SK-N-SH (cell line): ENCODE measurements around the gene TBKBP1.

ENCODE experiments used
- FOSL2 ChIP-seq: IDR thresholded peaks from 2 replicates; pipeline ENCODE4 v1.4.0; 2012; ENCODE audit warnings: low read depth, mild to moderate bottlenecking, moderate library complexity, borderline replicate concordance
- GATA2 ChIP-seq: sonication (generic); formaldehyde crosslinking; IDR thresholded peaks from 2 replicates; pipeline ENCODE4 v1.5.0; 2020; ENCODE audit warnings: mild to moderate bottlenecking, missing genetic modification reagents
- JUND ChIP-seq: IDR thresholded peaks from 2 replicates; pipeline ENCODE4 v1.4.0; 2012
- POLR2AphosphoS5 ChIP-seq: IDR thresholded peaks from 2 replicates; pipeline ENCODE4 v1.6.1; 2012; ENCODE audit warnings: low read depth, low read length
- SMC3 ChIP-seq: IDR thresholded peaks from 2 replicates; pipeline ENCODE4 v1.6.1; 2012; ENCODE audit warnings: low read depth, low read length, improper control_type of control experiment
- YY1 ChIP-seq: IDR thresholded peaks from 2 replicates; pipeline ENCODE4 v1.4.0; 2012; ENCODE audit warnings: low read depth, mild to moderate bottlenecking
- TF ChIP-seq, protein P1 (sequence below): IDR thresholded peaks from 2 replicates; pipeline ENCODE4; 2012
- TF ChIP-seq, protein P2 (sequence below): fragments of 200-600 bp; sonication (generic); IDR thresholded peaks from 2 replicates; pipeline ENCODE4 v1.6.1; 2017; ENCODE audit warnings: antibody characterized with exemption, mild to moderate bottlenecking, moderate library complexity
- TF ChIP-seq, protein P3 (sequence below): IDR thresholded peaks from 2 replicates; pipeline ENCODE4 v1.6.1; 2012; ENCODE audit warnings: mild to moderate bottlenecking, low read depth, low read length, moderate library complexity
- TF ChIP-seq, protein P4 (sequence below): IDR thresholded peaks from 2 replicates; pipeline ENCODE4 v1.4.0; 2012; ENCODE audit warnings: low read depth
- TF ChIP-seq, protein P5 (sequence below): fragments of 150-350 bp; IDR thresholded peaks from 2 replicates; pipeline ENCODE4 v1.6.1; 2017; ENCODE audit warnings: antibody characterized with exemption, low read length, low read depth, borderline replicate concordance

DNA sequence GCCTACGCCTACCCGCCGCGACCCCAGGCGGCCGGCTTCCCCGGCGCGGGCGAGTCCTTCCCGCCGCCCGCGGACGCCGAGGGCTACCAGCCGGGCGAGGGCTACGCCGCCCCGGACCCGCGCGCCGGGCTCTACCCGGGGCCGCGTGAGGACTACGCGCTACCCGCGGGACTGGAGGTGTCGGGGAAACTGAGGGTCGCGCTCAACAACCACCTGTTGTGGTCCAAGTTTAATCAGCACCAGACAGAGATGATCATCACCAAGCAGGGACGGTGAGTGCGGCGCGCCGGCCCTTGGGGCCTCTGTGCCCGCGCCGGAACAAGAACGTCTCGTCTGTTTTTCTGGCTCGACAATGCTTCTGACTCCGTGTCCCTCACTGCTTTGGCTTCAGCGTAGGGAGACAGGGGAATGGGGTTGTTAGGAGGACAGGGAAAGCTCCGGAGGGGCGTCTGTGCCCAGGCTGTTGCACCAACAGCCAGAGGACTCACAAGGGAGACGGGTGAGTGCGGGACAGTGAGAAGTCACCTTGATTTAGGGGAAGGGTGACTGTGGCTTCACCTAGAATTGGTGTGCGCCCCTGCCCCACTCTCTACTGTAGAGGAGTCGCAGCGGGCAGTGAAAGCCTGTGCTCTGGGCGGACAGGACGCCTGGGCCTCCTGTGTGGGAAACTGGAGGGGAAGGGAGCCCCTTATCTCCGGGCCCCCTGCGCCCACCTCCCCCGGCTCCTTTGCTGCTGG lies 39.9 kb downstream of the TBKBP1 start:
- TF ChIP-seq, protein P1, sequence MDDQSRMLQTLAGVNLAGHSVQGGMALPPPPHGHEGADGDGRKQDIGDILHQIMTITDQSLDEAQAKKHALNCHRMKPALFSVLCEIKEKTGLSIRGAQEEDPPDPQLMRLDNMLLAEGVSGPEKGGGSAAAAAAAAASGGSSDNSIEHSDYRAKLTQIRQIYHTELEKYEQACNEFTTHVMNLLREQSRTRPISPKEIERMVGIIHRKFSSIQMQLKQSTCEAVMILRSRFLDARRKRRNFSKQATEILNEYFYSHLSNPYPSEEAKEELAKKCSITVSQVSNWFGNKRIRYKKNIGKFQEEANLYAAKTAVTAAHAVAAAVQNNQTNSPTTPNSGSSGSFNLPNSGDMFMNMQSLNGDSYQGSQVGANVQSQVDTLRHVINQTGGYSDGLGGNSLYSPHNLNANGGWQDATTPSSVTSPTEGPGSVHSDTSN, result no peak
- TF ChIP-seq, protein P2, sequence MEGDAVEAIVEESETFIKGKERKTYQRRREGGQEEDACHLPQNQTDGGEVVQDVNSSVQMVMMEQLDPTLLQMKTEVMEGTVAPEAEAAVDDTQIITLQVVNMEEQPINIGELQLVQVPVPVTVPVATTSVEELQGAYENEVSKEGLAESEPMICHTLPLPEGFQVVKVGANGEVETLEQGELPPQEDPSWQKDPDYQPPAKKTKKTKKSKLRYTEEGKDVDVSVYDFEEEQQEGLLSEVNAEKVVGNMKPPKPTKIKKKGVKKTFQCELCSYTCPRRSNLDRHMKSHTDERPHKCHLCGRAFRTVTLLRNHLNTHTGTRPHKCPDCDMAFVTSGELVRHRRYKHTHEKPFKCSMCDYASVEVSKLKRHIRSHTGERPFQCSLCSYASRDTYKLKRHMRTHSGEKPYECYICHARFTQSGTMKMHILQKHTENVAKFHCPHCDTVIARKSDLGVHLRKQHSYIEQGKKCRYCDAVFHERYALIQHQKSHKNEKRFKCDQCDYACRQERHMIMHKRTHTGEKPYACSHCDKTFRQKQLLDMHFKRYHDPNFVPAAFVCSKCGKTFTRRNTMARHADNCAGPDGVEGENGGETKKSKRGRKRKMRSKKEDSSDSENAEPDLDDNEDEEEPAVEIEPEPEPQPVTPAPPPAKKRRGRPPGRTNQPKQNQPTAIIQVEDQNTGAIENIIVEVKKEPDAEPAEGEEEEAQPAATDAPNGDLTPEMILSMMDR, result no peak
- TF ChIP-seq POLR2AphosphoS5, result no peak
- TF ChIP-seq, protein P3, sequence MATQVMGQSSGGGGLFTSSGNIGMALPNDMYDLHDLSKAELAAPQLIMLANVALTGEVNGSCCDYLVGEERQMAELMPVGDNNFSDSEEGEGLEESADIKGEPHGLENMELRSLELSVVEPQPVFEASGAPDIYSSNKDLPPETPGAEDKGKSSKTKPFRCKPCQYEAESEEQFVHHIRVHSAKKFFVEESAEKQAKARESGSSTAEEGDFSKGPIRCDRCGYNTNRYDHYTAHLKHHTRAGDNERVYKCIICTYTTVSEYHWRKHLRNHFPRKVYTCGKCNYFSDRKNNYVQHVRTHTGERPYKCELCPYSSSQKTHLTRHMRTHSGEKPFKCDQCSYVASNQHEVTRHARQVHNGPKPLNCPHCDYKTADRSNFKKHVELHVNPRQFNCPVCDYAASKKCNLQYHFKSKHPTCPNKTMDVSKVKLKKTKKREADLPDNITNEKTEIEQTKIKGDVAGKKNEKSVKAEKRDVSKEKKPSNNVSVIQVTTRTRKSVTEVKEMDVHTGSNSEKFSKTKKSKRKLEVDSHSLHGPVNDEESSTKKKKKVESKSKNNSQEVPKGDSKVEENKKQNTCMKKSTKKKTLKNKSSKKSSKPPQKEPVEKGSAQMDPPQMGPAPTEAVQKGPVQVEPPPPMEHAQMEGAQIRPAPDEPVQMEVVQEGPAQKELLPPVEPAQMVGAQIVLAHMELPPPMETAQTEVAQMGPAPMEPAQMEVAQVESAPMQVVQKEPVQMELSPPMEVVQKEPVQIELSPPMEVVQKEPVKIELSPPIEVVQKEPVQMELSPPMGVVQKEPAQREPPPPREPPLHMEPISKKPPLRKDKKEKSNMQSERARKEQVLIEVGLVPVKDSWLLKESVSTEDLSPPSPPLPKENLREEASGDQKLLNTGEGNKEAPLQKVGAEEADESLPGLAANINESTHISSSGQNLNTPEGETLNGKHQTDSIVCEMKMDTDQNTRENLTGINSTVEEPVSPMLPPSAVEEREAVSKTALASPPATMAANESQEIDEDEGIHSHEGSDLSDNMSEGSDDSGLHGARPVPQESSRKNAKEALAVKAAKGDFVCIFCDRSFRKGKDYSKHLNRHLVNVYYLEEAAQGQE, result no peak
- TF ChIP-seq, protein P4, sequence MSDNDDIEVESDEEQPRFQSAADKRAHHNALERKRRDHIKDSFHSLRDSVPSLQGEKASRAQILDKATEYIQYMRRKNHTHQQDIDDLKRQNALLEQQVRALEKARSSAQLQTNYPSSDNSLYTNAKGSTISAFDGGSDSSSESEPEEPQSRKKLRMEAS, result no peak
- no peak for TF ChIP-seq SMC3
- no peak for TF ChIP-seq FOSL2
- no peak for TF ChIP-seq JUND
- no peak for TF ChIP-seq GATA2 (CRISPR knock-in tag)
- no peak for TF ChIP-seq YY1
- TF ChIP-seq, protein P5, sequence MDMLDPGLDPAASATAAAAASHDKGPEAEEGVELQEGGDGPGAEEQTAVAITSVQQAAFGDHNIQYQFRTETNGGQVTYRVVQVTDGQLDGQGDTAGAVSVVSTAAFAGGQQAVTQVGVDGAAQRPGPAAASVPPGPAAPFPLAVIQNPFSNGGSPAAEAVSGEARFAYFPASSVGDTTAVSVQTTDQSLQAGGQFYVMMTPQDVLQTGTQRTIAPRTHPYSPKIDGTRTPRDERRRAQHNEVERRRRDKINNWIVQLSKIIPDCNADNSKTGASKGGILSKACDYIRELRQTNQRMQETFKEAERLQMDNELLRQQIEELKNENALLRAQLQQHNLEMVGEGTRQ, result no peak
